GM12873 (cell line): ENCODE data around the gene DRAXIN.
A peak's percentile ranks its signal among the peaks of the same experiment; 100 is the strongest.

Experiments used
- TF ChIP-seq, protein P1 (sequence below): IDR thresholded peaks from 2 replicates; pipeline ENCODE4 v1.5.1; 2012; ENCODE audit warnings: low read depth, mild to moderate bottlenecking, moderate library complexity, low read length, control low read depth; ENCODE audit not compliant: insufficient read depth; ENCODE audit errors: missing control alignments

Gene DRAXIN

GRCh38 chr1:11647333-11647732 is 44.2 kb upstream of the DRAXIN start:
- TF ChIP-seq, protein P1, sequence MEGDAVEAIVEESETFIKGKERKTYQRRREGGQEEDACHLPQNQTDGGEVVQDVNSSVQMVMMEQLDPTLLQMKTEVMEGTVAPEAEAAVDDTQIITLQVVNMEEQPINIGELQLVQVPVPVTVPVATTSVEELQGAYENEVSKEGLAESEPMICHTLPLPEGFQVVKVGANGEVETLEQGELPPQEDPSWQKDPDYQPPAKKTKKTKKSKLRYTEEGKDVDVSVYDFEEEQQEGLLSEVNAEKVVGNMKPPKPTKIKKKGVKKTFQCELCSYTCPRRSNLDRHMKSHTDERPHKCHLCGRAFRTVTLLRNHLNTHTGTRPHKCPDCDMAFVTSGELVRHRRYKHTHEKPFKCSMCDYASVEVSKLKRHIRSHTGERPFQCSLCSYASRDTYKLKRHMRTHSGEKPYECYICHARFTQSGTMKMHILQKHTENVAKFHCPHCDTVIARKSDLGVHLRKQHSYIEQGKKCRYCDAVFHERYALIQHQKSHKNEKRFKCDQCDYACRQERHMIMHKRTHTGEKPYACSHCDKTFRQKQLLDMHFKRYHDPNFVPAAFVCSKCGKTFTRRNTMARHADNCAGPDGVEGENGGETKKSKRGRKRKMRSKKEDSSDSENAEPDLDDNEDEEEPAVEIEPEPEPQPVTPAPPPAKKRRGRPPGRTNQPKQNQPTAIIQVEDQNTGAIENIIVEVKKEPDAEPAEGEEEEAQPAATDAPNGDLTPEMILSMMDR, result no peak

GRCh38 chr1:11648039-11648438 is 43.5 kb upstream of the DRAXIN start:
- TF ChIP-seq, protein P1, result no peak

DNA sequence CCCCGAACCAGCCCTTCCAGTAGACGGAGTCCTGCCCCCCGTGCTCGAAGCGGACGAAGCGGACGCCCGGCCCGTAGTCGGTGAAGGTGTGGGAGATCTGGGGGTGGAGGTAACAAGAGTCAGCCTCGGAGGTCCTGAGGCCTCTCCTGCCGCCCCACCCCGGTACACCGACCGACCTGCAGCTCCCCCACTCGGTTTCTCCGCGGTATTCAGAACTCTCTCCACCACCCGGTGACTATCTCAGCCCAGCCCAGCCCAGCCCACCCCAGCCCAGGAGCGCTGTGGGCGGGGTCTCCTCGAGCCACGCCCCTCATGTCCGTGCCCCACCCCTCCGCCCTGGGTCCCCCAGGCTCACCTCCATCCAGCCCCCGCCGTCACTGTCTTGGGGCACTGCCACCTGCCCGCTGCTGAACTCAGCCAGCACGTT is 42.8 kb upstream of the DRAXIN start:
- TF ChIP-seq, protein P1, result no peak

GRCh38 chr1:11649237-11649623 is 42.3 kb upstream of the DRAXIN start:
- TF ChIP-seq, protein P1, result no peak

DNA sequence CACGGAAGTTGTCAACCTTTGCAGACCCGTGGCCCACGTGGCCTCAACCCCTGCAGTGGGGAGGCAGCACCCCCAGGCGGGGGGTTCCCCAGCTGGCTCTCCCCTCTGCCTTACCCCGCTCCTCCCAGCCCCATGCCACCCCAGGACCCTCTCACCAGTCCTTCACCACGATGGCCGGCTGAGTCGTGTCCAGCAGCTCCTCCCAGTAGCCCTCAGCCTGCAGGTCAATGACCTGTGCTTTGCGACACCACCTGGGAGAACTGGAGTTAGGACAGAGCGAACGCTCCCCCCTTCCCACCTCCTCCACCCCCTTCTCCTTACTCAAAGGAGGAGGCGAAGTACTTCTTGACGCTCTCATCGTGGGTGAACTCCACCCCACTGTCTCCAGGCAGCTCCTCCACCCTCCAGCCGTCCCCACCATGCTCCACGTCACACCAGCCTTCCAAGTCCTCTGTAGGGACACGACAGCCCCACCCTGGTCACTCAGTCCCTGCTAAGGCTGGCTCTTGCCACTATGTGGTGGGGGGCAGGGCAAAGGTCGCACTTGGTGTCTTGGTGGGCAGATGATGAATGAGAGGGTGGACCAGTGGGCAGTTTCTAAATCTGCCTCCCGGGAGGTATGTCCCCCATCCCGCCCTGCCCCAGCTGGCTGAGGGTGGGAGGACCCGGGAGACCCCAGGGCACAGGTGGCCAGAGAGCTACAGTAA is 41.7 kb upstream of the DRAXIN start:
- TF ChIP-seq, protein P1, result no peak

DNA sequence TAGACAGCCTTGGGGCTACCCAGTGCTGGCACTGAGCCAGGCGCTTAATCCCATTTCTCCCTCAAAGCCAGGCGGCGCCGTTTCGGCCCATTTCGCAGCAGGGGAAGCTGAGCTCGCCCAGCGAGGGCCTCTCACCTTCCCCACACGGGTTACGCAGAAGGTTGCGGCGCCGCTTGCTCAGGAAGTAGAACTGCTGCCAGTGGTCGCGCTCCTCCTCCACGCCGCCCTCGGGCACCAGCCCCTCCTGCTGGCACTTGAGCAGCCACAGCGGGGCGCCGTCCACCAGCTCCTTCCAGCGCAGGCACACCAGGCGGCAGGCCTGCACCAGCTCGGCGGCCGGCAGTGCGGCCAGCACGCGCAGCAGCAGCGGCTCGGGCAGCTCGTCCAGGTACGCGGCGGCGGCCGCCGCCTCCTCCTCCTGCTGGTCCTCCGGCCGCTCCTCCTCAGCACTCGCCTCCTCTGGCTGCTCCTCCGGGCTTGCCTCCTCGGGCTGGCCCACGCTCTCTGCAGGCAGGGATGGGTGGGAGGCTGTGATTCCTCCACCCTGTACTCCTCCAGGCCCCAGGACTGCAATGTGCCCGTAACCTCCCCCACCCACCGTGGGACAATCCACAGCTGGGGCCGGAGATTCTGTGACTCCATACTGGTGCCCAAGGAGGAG is 41.0 kb upstream of the DRAXIN start:
- TF ChIP-seq, protein P1, result peak; percentile 74

DNA sequence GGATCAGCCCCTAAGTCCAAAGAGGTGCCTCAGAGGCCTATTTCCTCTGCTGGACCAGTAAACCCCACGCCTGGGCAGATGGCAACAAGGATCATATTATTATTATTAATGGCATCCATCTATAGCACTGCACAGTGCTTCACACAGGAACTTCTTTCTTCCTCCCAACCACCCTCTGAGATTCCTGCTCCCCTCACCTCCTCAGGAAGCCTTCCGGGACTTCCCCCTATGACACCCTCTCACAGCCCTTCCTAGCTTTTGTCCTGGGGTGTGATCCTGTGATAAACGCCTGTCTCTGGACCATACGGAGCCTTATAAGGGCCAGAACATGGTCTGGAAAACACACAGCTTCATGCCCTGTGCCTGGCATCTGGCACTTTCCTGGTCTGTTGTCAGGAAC is 40.5 kb upstream of the DRAXIN start:
- TF ChIP-seq, protein P1, result no peak
